HS-27A (cell line): Measurements from ENCODE around the gene ATP11A.

ENCODE experiments used
- DNase-seq: peaks from one replicate; pipeline ENCODE4 v3.0.0-alpha.2; 2012; ENCODE audit warnings: low read depth, missing footprints

ATP11A gene

DNA sequence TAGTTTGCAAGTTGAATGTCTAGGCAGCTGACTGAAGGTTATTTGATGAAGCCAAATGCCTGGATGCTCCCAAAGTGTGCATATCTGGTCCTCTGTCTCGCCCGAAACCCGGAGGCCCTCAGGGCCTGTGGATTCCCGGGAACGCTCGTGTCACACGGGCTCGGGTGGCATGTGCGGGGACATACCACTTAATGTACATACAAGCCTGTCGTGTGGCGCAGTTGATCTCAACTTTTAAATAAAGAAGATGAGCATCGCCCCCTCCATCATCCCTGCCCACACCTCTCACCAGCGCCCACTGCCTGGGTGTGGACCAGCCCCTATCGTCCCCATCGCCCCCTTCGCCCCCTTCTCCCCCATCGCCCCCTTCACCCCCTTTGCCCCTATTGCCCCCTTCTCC, 33.9 kb downstream of the ATP11A start:
- DNase-seq, result no peak

DNA sequence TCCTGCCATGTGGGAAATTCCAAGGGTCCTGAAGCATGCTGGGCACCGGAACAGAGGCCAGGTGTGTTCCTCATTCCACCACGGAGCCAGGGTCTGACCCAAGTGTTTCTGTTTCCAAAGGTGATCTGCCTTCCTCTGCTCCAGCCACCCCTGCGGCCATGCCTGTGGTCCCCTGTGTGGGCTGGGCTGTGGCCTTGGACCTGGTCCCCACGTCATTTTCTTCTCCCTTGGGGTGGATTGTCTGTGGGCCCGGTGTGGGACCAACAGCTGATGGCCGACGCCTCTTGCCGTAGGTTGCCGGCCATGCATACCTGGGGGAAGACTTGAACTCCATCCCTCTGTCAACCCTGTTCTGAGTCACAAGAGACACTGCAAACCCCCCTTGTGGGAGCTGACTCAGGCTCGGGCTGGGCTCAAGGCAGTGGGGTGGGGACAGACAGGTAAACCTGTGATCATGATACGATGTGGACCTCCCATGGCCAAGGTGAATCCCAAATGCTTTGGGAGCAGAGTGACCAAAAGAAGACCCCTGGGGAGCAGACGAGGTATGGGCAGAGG, 35.0 kb downstream of the ATP11A start:
- no peak for DNase-seq

DNA sequence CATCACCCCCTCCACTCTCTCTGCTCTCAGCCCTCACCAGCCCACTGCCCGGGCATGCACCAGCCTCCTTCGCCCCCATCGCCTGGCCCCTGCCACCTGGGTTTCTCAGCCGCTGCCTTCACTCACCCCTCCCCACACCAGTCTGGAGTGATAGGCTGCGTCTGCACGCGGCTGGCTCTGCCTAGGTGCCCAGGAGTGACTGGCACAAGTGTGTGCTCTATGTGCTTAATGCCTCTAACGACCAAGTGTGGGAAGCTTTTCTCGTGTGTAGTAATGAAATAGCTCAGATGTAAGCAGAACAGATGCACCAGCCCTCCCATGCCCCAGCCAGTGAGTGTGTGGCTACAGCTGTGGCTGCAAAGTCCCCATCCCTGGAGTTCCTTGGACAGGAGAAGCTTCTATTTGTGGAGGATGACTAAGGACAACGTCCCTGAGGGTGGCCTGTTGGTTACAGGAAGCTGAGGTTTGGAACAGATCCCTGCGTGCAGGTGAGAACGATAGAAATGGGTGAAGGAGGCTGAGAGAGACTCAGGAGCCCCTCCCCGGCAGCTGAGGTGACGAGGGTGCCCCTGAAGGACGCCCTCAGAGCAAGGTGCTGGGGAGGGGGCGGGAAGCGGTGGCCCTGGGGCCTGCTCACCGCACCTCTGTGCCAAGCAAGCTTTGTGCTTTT, 35.6 kb downstream of the ATP11A start:
- DNase-seq, result no peak

DNA sequence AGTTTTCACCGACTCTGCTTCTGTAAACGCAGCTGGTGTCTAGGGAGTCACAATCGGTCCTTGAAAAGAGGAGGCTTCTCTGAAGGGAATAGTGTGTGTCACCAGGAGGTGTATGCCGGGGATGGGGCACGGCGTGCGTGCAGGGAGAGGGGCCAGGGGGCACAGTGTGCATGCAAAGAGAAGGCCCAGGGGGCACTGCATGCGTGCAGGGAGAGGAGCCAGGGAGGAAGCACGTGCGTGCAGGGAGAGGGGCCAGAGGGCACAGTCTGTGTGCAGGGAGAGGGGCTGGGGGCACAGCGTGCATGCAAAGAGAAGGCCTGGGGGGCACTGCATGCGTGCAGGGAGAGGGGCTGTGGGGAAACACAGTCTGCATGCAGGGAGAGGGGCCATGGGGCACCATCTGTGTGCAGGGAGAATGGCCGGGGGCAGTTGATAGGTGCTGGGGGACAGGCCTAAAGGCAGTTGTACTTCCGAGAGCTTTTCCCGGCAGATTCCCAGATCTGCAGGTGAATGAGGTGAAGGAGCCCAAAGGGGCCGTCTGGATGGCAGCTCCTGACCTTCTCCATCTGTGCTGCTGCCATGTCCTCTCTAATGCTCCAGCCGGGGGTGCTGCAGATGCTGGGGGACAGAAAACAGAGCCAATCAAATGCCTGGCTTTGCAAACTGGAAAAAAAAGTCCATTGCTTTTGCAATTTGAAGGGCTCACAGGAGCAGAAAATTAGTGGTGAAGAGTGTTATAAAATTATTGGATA, 36.4 kb downstream of the ATP11A start:
- DNase-seq, result no peak

DNA sequence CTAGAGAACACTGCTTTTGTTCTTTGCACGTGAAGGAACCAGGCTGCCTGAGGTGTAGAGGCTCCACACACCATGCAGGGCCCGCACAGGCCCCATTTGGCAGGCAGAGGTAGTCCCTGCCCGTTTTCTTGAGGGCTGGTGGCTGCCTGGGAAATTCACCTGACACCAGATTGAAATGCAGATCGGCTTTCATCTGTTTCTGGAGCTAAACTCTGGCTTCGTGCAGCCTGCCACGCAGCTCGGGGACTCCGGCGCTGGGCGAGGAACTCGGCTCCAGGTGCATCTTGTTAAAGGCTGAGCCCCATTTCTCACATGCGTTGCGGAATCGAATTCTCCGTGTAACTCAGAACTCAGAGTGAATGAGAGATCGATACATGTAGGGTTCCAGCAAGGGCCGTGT, 37.7 kb downstream of the ATP11A start:
- no peak for DNase-seq

GRCh38 chr13:112728375-112729126, 38.7 kb downstream of the ATP11A start:
- DNase-seq, result no peak

- no peak for DNase-seq
Observed at GRCh38 chr13:112729408-112729807, 39.6 kb downstream of the ATP11A start.

DNA sequence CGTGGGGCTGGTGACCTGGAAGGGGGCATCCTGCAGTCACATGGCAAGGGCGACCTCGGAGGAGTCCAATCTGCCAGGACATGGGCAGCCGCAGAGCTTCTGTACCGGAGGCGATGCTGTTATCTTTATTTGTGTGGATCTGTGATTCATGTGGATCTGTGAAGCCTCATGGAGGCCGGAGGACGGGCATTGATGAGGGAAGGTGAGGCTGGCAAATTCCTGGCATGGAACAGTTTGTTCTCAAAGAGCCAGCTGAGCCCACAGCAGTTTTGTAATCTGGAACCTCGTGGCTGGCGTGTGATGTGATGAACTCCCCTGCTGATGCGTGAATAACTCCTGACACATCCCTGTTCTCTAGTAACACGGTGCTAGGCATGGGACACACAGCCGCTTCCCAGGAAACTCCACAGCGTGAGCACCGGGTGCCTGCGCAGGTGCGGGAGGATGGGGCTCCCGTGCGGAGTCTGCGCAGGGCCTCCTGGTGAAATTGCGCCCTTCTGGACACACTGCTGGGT, 40.4 kb downstream of the ATP11A start:
- DNase-seq, result no peak

DNA sequence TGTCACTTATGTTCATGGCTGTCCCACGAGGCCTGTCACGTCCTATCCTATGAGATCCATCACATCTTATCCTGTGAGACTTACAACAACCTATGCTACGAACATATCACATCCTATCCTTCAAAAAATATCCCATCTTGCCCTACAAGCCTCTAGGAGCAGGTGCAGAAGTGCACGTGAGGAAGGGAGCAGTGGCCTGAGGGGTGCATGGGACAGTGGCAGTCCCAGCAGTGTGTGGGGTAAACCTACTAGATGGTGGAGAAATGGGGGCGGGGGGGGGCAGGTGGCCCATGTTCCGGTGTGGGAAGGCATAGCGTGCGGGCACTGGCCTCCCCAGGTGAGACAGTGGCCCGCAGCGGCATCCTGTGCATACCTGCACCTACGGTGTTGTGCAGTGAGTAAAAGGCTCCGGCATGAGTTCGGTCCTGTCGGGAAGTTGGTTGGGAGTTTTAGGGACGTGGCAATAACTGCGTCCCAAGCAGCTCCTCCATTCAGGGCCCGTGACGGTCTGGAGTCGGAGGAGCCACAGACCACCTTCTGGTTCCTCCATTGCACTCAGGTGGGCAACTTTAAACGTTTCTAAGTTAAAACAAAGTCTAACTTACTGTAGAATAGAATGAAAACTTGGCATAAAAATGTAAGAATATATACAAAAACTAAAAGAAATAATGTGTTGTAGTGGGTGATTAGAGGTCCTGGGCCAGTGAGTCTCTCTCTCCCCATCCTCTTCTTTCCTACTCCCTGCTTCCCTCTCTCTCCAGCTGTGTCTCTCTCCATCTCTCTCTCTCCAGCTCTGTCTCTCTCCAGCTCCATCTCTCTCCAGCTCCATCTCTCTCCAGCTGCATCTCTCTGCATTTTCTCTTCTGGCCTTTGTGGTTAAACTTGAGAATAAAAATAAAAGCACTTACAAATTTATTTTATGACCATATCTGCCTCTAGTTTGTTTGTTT, 42.1 kb downstream of the ATP11A start:
- no peak for DNase-seq

GRCh38 chr13:112732679-112733078, 42.8 kb downstream of the ATP11A start:
- no peak for DNase-seq

DNA sequence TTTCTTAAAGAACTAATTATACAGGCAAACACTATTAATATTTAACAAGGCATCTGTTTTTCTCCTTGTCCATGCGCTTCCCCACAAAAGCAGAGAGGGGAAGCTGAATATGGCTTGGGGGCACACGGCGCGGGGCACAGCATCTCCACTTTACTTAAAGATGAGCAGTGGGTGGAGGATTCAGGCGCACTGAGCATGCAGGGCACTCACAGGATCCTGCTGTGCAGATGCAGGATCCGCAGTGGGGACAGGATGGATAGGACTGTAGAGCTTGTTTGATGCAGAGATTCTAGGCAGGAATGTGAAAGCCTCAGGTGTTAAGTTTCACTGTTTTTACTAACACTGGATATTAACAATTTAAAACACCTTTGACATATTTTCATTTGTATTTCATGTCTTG, 43.3 kb downstream of the ATP11A start:
- no peak for DNase-seq

DNA sequence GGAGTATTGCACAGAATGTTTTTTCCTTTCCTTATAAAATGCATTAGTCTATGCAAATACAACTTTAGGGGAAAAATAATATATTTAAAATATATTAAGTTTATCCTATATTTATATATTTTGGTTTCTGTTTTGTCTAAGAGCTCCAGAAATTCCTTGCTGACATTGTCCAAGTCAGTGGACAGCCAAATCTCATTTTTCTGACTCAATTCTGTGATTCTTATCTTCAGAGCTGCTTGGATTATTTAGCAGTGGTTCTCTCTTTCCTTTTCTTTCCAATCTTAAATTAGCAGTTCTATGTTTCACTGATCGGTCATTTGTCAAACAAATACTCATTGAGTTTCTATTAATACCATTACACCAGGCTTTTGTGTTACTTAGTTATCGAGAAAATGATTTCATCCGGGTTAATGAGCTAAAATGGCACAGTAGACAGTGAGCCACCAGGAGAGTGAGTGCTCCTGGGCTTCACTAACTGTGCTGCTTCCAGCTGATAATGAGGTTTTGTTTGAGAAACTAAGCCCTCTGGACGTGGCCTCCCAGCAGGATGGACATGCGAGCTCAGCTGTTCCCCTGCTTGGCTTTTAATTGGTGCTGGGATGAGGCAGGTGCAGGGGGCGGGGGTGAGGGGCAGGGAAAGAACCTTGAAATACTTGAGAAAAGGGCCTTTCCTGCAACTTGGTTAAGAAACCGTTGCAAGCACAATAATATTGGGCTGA, 44.0 kb downstream of the ATP11A start:
- no peak for DNase-seq

DNA sequence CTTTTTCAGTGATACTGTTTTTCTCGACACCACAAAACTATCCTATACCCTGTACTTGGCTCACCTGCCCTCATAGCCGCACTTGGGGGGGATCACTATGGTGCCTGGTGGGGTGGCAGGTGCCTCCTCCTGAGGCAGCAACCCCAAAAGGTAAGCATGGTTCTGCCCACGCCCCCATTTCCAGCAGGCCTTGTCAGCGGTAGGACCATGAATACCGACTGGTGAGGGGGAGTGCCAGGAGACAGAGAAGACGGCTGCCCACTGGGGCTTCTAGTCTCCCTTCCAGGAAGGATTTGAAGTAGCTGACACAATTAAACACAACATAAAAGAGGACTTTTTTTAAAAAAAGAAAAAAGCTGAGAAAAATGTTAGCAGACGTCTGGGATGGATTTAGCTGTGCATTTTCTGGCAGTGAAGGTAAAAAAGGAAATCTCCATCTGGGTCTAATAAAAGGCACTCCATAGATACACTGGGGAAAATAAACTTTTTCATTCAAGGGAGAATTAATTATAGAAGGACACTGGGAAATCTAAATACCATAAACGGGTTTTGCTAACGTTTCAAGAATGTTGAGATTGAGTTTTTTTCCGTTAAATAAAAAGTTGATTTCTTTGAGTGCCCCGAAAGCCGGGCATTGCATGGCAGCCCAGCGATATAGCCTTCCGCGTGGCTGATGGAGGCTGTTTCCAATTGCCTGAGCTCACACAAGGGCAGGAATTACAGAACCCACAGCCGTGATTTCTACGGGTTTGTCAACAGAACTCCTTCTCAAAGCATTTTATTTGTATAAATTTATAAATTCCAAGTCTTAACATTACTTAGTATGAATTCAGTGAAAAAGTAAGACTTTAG, 45.1 kb downstream of the ATP11A start:
- no peak for DNase-seq

DNA sequence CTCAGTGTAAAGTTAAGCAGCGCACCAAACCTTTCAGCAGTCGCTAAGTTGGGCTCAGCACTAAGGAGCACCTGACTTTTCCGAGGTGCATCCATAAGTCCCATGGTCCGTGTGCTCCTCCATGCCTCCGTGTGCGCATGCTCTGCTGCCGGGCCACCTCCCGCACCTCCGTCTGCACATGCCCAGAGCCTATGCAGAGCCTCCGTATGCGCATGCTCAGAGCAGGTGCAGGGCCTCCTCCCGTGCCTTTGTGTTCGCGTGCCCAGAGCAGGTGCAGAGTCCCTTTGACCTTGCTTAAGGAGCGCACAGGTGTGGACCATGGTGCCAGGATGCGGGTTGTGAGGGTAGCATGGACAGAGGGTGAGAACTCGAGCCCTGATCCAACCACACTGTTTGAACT, 46.0 kb downstream of the ATP11A start:
- no peak for DNase-seq

GRCh38 chr13:112737294-112737693, 47.5 kb downstream of the ATP11A start:
- no peak for DNase-seq

DNA sequence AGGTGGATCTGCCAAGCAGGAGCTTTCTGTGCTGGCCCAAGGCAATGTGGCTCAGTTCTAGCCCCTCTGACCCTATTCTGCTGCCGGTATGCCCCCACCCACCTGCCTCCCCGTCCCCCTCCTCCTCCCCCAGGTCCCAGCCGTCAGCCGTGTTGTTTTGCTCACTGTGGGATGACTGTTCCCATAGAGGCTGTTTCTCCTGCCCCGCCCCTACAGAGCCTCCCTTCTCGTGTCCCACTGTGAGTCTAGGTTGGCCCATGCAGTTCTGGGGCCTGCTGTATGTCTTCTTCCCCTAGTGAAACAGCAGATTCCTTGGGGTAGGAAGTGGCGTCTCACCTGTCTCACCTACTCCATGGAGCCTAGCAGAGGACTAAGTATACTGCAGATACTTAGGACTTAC, 48.8 kb downstream of the ATP11A start:
- DNase-seq, result no peak

DNA sequence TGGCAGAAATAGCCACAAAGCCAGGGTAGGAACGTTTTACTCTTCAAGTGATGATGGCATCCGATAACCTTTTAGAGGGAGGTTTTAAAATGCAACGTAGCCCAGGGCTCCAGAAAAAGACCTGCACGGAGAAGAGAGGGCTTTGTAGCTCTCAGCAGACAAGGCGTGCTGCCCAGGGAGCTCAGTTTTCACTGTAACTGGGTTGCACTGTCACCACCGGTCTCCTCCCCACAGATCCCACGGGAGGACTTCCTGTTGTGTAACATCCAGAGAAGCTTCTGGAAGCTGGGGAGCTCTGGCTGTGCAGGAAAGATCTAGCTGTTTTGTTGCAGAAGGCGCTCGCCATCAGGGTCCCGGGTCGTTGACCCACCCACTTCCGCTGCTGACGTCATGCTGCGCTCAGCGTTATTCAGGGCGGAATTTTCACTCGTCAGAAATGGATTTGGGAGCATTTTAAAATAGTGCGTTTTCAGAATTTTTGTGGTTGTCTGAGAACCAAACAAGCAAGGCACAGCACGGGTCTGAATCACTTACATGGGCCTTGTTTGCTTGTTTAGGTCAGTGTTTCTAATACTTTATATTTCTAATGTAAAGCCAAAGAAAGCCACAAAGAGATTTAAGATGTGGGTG, 50.8 kb downstream of the ATP11A start:
- peak; percentile 43 for DNase-seq

DNA sequence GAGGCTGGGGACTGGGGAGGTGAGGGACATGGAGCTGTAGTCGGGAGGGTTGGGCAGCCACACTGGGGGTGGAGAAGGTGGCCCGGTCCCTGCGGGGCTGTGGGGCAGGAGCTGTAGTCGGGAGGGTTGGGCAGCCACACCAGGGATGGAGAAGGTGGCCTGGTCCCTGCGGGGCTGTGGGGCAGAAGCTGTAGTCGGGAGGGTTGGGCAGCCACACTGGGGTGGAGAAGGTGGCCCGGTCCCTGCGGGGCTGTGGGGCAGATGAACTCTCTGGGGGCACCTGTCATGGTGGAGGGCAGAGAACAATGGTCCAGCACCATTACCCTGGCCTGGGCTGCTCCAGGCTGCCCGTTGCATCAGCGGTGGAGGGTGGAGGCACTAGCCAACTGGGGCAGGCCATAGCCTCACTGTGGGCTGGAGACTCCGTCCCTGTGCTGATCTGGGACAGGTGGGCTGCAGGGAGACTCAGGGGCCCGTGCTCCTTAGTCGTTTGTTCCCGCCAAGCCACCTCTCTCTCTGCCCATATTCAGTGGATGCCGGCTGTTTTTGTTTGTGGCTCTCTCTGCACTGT, 51.4 kb downstream of the ATP11A start:
- DNase-seq, result no peak
